NCI-H1105 (cell line): Measurements from ENCODE around the gene LPGAT1.
A peak's percentile ranks its signal among the peaks of the same experiment; 100 is the strongest.

Experiments
- DNase-seq: peaks from one replicate; lab custom pipeline; 2025; lab: John Stamatoyannopoulos, UW

LPGAT1 gene

DNA sequence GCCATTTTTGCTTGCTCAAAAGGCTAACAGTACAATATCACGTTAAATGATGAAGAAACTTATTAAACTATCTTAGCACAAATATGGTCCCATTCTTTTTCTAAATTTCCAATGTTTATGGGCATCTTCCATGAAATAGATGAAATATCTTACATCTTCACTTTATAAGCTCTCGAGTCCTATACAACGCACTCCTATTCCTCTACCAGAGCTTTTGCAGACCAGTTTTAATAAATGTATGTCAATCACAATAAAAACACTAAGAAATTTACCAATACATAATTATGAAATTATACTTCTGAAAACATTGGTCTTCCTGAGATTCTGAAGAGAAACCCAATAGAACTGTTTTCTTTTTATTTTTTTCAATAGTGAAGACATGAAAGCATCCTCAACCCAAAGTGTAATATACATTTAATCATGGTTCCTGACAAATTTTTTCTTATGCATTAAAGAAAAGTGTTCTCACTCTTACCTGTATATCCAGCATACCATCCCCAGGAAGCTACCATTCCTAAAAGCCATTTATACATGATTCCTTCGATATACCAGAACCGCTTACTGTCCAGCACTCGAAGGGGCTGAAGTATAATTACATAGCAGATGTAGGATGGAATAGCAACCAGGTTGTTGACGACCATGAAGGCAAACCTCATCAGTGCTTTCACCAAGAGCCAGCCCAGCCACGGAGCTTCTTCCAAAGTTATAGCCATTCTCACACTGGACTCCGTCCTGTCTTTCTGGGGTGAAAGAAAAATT lies 1.8 kb downstream of the LPGAT1 start:
- no peak for DNase-seq

DNA sequence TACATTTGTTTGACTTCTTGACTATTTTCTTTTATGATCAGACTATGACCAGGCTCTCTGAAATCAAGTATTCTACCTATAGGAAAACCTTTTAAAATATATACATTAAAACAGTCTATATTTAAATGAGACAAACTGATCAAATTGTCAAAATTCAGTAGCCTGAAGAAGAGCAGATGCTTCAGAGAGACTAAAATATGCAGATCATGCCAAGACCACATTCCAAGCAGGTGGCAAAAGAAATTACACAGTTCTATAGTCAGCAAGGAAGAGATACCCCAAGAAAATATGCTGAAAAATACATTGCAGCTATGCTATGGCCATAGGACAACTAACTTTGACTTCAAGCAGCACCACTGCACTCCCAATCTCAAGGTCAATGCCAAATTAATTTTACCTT lies 3.5 kb downstream of the LPGAT1 start:
- DNase-seq, result no peak

DNA sequence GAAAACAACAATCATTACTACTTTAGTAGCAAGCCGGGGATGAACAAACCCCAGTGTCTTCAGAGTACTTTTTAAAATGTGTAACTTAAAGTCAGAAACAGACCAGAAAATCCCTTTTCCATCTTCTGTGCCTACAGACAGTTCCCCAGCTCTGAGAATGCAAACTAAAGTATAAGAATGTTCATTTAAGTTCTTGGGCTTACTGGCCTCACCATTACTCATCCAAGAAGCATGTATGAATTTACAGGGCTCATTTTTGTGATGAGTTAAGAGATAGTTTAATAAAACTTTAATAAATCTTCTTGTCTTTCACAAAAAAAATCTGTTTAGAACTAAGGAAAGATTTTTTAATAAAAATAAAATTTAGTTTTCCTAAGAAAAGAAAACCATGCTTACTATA lies 4.6 kb downstream of the LPGAT1 start:
- DNase-seq, result no peak

DNA sequence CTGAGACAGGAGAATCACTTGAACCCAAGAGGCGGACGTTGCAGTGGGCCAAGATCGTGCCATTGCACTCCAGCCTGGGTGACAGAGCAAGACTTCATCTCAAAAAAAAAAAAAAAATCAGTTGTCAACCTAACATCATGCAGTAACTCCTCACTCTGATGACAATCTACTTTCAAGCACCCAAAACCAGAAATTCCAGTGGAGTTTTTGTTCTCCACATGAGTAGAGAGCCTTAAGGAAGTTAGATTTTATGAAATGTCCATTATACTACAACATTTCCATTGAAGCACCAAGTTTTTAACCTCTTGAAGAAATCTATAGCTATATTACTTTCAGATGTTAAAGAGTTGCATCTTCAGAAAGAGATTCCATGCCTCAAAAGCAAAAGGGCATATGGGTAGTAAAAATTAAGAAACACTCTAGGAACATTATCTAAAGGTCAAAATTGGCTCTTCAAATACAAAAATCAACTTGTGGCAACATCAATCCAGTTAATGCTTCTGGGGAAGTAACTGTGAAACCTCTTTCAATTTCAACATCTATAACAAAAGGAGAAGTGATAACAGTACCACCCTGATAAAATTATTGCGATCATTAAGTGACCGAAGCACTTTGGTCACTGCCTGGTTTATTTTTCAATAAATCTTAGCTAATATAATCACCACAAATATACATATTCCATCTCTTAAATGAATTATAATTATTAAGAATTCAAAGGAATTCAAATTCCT lies 7.7 kb downstream of the LPGAT1 start:
- no peak for DNase-seq

DNA sequence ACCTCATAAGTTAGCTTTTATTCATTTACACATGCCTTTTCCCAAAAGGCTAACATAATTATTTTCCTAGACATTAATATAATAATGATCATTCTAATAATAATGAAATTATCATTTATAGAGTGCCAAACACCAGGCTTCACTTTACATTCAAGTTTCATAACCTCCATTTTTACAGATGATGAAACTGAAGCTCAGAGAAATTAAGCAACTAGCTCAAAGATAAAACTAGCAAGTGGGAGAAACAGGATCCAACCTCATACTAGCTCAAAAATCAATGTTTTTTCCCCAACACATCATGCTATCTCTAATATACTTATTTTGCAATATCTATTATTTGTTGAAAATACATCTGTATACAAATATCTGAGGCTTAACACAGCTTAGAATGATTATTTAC lies 14.0 kb downstream of the LPGAT1 start:
- DNase-seq, result no peak

DNA sequence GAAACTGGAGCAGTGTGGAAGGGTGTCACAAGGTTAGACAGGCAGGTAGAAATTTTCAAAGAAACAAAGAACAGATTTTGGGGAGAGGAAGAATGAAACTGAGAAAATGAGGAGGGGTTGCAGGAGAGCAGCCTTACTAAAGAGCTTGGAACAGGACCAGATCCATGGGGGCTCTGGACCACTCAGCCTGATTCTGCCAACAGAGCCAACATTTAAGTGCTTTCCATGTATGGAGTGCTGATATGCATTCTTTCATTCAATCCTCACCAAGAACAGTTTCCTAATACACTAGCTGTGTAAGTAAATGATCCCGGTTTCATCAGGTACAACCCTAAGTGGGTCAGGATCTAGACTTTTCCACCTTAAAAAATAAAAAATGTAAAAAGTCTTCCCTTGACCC lies 16.2 kb downstream of the LPGAT1 start:
- DNase-seq, result no peak

DNA sequence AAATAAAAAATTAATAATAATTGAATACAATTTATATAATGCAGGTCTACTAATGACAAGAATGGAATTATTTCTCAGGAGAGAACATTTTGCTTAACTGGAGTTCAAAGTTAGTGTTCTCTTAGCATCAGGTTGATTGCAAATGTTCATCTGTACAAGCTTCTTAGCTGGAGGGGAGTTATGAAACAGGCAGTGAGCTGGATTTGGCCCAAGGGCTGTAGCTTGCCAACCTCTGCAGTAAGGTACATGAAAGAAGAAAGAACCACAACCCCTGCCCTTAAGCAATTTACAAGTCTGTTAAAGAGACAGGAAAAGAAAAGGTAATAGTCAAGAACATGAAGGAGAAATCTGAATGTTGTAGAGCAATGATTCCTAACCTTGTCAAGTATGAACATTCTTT lies 17.0 kb downstream of the LPGAT1 start:
- no peak for DNase-seq

DNA sequence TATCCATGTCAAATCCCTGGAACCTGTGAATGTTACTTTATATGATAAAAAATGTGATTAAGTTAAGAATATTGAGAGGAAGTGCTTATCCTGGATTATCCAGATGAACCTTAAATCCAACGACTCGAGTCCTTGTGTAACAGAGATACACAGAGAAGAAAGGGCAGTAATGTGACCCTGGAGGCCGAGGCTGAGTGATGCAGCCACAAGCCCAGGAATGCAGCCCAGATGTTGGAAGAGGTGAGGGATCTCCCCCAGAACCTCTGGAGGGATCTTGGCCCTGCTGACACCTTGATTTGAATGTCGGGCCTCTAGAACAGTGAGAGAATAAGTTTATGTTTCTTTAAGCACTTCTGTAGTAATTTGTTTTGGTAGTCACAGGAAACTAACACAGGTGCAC lies 18.0 kb downstream of the LPGAT1 start:
- no peak for DNase-seq

DNA sequence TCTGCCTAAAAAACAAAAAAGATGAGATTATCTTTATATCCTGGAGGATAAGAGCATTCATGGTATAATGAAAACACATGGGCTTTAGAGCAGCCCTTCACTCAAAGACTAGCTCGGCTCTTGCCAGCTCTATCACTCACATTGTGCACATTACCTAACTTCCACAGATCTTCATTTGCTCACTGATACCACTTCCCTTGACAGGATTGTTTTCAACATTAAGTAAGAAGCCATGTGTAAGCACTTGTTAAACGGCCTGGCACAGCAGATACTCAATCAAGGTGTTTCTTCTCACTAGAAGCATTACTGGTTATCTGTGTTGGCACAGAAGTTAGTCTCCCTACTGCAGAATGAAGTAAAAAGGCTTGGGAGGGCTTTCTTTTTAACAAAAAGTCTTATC lies 18.7 kb downstream of the LPGAT1 start:
- no peak for DNase-seq

DNA sequence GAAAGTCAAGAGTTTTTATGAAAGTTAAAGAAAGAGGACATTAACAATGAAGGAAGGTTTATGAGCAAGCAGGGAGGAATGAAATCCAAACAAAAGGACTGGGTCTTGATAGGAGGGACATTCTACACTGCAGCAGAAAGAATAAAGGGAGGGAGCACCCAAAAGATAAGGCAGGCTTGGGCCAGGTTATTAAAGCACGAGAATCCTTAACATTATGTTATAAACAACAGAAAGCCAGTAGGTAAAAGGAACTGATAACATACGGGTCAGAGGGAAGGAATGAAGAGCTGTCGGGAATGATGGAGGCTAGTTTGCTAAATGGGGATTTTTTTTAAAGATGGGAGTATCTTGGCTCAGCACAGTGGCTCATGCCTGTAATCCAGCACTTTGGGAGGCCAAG lies 19.4 kb downstream of the LPGAT1 start:
- DNase-seq, result no peak

DNA sequence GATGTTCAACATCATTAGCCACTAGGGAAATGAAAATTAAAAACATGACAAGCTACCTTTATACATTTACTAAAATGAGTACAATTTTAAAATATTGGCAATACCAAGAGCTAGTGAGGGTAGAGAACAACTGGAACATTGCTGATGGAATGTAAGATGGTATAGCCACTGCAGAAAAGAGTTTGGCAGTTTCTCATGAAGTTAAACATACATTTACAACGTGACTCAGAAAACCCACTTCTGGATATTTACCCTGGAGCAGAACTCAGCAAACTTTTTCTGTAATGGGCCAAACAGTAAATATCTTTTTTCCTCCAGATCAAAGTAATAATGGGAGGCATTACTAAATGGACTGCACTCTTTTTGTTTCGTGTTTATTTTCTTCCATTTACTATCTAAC lies 22.1 kb downstream of the LPGAT1 start:
- no peak for DNase-seq

DNA sequence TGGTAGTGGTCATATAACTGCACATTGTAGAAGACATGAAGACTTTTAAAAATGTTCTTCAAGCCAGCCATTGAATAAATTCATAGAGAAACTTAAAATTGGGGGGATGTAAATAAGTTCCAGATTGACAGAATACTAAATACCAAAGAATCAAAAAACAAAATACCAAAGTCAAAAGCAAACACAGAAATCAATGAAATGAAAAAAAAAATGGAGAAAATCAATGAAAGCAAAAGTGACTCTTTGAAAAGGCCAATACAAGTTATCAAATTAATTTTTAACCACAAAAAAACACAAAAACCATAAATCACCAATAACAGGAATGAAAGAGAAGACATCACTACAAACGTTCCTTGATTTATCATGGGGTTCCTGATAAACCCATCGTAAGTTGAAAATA lies 25.6 kb downstream of the LPGAT1 start:
- DNase-seq, result no peak

DNA sequence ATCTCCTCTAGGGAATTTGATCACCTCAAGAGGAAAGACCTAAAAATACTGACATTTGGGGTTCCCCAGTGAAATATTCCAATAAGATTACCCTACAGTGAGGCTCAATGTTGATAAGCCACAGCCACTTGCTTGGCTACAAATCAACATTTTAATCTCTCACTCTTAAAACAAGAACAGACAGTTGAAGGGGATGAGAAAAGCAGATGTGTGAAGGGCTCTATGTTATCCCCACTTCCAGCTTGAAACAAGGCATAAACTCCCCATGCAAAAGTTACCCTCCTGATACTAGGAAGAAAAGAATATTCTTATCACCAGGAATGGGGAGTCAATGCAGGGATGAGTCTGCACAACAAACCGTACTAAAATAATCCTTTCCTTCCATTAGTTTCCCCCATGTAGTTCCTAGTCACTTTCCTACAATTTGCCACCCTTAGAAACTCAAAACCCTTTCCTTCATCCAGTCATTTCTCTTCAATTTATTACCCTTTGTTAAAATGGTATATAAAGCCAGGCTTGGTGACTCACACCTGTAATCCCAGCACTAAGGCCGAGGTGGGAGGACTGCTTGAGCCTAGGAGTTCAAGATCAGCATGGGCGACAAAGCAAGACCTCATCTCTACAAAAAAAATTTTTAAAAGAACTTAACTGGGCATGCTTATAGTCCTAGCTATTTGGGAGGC lies 29.5 kb downstream of the LPGAT1 start:
- DNase-seq, result no peak

DNA sequence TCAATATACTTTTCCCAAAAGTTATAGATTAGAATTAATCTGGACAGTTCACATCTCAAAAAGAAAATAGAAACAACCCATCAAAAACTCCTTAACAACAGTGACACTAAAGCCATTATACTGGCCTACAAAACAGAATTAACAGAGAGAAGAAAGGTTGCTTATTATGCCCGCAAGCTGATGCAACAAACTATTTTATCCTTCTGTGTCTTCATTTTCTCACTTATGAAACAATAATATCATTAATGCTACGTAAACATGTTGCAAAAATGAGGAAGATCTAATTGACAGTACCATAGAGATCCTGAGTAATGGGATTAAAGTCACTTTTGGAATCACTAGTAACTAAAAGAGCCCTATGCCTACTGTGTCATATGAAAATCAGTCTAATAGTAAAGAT lies 32.6 kb downstream of the LPGAT1 start:
- no peak for DNase-seq

DNA sequence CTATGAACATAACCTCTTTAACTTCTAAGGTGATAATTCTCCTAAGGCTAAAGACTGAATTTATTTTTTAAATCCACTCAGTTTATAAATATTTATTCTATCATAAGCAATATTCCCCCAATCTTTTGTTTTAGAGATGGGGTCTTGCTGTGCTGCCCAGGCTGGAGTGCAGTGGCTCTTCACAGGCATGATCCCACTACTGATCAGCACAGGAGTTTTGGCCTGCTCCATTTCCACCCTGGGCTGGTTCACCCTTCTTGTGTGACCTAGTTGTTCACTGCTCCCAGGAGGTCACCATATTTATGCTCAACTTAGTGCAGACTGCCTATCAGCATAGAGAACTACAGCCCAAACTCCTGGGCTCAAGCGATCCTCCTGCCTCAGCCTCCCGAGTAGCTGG lies 38.6 kb downstream of the LPGAT1 start:
- DNase-seq, result no peak

DNA sequence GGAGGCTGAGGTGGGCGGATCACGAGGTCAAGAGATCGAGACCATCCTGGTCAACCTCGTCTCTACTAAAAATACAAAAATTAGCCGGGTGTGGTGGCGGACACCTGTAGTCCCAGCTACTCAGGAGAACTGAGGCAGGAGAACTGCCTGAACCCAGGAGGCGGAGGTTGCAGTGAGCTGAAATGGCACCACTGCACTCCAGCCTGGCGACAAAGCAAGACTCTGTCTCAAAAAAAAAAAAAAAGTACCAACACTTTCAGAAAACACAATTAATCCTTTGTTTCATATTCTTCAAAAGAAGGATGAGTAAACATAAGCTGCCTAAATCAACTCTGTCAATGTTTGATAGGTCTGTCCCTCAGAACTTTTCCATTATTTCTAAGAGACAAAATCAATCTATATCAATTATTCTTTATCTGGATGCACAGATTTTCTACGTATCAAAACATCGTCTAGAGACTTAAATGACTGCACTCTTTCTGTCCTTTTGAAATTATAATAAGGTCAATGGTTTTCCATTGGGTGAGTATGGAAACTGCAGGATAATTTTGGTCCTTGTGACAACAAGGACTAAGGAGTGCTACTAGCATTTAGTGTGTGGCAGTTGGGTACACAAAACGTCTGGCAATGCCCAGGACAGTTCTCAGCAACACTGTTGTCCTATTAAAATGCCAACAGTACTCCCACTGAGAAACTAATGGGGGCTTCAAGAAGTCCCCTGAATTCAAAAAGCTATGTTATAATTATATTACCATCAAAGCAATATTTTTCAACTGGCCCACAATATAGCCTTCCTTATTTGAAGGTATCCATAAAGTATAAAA lies 40.7 kb downstream of the LPGAT1 start:
- DNase-seq, result no peak

DNA sequence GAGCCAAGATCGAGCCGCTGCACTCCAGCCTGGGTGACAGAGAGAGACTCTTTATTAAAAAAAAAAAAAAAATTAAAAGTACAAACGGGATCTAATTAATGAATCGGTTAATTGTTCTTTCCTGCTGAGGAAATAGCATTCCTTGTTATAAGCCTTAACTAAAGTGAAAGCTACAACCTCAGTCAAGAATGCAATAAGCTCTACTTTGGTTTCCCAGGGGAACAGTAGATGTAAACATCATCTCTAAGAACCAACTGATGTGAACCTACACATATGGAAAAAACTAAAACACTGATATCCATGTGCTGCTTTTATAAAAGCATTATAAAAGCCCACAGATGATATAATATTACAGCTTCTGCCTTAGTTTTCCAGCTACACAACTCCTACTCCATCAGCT lies 41.9 kb downstream of the LPGAT1 start:
- DNase-seq, result no peak

DNA sequence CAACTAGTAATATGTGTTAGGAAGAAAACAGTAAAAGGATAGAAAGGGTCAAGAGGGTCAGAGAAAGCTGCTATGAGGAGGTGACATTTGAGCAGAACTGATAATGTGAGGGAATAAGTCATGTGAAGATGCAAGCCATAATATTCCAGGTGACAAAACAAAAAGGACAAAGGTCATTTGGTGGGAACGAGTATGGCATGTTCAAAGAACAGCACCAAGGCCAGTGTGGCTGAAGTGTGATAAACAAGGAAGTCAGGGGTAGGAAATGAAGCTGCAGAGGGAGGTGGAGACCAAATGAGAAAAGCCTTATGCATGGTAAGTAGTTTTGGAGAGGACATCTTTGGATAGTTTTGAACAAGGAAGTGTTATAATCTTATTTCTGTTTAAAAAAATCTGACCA lies 46.7 kb downstream of the LPGAT1 start:
- no peak for DNase-seq

DNA sequence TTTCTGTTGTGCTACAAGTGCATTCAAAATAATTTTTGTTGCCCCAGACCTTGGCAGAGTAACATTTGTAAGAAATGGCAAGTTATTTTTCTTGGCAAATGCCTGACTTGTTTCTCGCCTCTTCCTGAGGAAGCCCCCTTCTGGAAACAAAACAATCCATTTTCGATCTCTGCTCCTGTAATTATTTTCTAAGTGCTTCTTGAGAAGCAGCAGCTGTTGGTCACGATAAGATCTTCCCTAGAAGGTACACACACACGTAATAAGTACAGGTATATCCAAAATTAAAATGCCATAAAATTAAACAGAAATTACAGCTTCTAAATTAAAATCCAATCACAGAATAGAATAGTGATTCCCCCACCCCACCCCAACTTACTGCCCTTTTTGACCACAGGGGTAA lies 47.3 kb downstream of the LPGAT1 start:
- DNase-seq, result peak; percentile 42

DNA sequence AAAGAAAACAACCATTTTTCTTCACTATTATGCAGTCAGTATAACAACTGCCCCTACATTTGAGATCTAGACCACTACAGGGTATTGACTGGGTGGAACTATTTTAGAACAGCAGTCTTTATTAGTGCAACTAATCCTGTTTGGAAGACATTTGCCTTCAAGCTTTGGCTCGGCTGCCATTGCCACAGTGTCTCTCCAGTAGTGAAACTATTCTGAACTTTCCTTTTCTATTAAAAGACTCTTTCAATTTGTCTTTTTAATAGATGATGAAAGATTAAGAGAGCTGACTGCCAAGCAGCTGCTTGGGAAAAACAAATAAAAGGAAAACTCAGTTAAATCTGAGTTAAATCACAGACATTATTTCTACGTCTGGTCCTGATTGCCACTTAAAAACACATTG lies 49.3 kb downstream of the LPGAT1 start:
- DNase-seq, result no peak

DNA sequence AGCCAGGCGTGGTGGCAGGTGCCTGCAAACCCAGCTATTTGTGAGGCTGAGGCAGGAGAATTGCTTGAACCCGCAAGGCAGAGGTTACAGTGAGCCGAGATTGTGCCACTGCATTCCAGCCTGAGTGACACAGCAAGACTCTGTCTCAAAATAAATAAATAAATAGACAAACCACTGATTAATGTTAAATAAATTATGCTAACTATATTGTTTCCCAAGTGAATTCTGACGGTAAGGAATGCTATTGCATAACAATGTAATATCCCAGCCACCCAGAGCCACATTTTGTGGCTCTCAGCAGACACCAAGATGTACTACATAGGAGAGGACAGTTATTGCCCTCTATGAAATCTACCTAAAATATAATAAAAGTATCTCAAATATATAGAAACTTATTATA lies 55.4 kb downstream of the LPGAT1 start:
- DNase-seq, result no peak

DNA sequence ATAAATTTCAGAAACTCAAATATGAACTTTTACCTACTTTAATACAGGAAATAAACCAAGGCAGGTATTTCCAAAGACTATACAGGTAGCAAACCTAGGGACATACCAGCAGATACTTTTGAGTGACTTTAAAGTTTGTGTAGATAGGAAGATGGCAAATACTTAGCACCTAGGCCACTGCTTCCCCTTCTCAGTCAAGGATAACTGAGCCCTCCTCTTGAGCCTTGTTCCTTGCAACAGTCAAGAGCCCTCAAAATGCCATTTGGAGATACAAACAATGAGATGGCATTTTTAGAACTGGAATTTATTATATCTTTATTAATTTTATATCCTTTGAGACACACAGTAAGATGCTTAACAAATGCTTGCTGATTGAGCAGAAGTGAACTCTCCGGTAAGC lies 65.9 kb downstream of the LPGAT1 start:
- DNase-seq, result no peak
